ENCODE measurements around the gene GPR63. TPM values are rescaled to one million over a fixed set of nuclear protein-coding genes. Genes with fewer than 3 reads are reported as not detected.

Gene GPR63
- total and polyA plus RNA-seq, 2 of the 4 experiments (the other 2 are of a cell fraction), result 0.36 to 0.44 TPM

DNA sequence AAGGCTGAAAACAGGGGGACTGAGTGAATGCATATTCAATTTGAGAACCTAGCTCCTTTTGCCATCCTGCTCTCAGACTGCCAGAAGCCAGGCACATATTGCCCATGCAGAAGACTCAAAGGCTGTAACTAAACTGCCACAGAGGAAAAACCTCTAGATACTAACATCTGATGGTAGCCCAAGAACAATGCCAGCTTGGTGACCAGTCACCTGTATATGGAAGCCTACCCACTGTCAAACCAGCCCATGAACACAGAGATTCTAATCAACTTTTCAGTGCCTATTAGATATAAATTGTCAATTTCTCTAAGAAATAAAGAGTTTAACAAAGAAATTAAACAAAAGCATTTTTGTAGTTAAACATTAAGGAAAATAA, 34.2 kb downstream of the GPR63 start:
- H3K9me1 ChIP-seq (ENCODE audit: insufficient read depth, low read length), result 0 out of 2 replicates have a peak, but pooled peaks cover 7% of the 10 kb centered on the region
- no peak overlapping the region for H3K56ac ChIP-seq (ENCODE audit: extremely low read depth, insufficient read depth, low read length)
- no peak overlapping the region for H3K4me3 ChIP-seq (ENCODE audit: insufficient read depth, low read depth, low read length)
- ChIA-PET CTCF (no interaction called here), POLR2A (ENCODE audit: unreplicated experiment) (no interaction called here)
- no TSS peak for BruUV-seq (replicated peaks)
- H2BK20ac ChIP-seq (ENCODE audit: low read depth, low read length), result no peak overlapping the region
- no peak overlapping the region for H3K27ac ChIP-seq (ENCODE audit: insufficient read depth, low read length)
- H2AK9ac ChIP-seq (replicated peaks; ENCODE audit: low read depth, low read length, poor library complexity), result no peak overlapping the region
- no peaks in the 10 kb centered on the region for H3K36me3 ChIP-seq (ENCODE audit: control insufficient read depth, insufficient read depth, low read length)
- no peak overlapping the region for H4K8ac ChIP-seq (ENCODE audit: low read depth in 2 of 2, low read length in 2 of 2)
- no peak overlapping the region for H3K23ac ChIP-seq (ENCODE audit: low read depth, low read length)
- H4K20me1 ChIP-seq (ENCODE audit: insufficient read depth, low read length), result no peaks in the 10 kb centered on the region
- in situ Hi-C loops (cut with MboI; ENCODE audit: low sequenced_read_pairs), result no loop called here
- H4K5ac ChIP-seq (ENCODE audit: low read depth, low read length), result no peak overlapping the region
- H3K4me1 ChIP-seq (ENCODE audit: control insufficient read depth, insufficient read depth, low read length), result no peaks in the 10 kb centered on the region
- no peak overlapping the region for H3K4me2 ChIP-seq (ENCODE audit: low read depth, low read length)
- H2AK5ac ChIP-seq (ENCODE audit: low read depth, low read length), result no peak overlapping the region
- no peak for DNase-seq
- H3K9me3 ChIP-seq (ENCODE audit: control insufficient read depth, insufficient read depth, low read length), result no peaks in the 10 kb centered on the region
- no peak overlapping the region for H3K18ac ChIP-seq (ENCODE audit: low read depth, low read length)
- dilution Hi-C loops (cut with HindIII; ENCODE audit: low sequenced_read_pairs, unreplicated experiment), result no loop called here
- intact Hi-C loops (cut with micrococcal nuclease), result no loop called here
- TF ChIP-seq MAFK (IDR thresholded peaks at IDR 0.05; ENCODE audit: low read depth, low read length) (no peak), RAD21 (IDR thresholded peaks at IDR 0.05; ENCODE audit: low read length) (no peak)
- ATAC-seq (ENCODE audit: low read depth), result no peak
- H3K4ac ChIP-seq (ENCODE audit: low read depth, low read length), result no peak overlapping the region
- no peak overlapping the region for H3K14ac ChIP-seq (replicated peaks; ENCODE audit: low read depth, low read length)
- no peaks in the 10 kb centered on the region; a peak in 1 of 4 replicates for H3K79me1 ChIP-seq (ENCODE audit: low read depth in 1 of 2, low read length in 2 of 2)
- no peaks in the 10 kb centered on the region for H3K27me3 ChIP-seq (ENCODE audit: control insufficient read depth, insufficient read depth, low read length)
- no peak overlapping the region for H2BK15ac ChIP-seq (ENCODE audit: low read depth, low read length)
- H2BK120ac ChIP-seq (ENCODE audit: low read depth, low read length), result no peak overlapping the region
- no peak overlapping the region for H3K9ac ChIP-seq (ENCODE audit: low read depth, low read length)
- no peak overlapping the region for H4K91ac ChIP-seq (ENCODE audit: insufficient read depth, low read depth, low read length)
- no peak overlapping the region for H2BK5ac ChIP-seq (ENCODE audit: low read depth, low read length, poor library complexity, severe bottlenecking)
- no peak overlapping the region for H2AFZ ChIP-seq (replicated peaks; ENCODE audit: low read length, poor library complexity)
